HepG2 (cell line): Measurements from ENCODE around the gene TOM1L2. TPM values are rescaled to one million over a fixed set of nuclear protein-coding genes. Genes with fewer than 3 reads are reported as not detected.

Experiments used
- ARNT ChIP-seq: fragments of 450-650 bp; IDR thresholded peaks from 2 replicates; pipeline ENCODE4 v1.6.1; 2017
- BHLHE40 ChIP-seq: IDR thresholded peaks from 2 replicates; pipeline ENCODE4 v1.6.1; 2011; ENCODE audit warnings: low read length, improper control_type of control experiment
- FOSL2 ChIP-seq: sonication (generic); formaldehyde crosslinking; IDR thresholded peaks from 2 replicates; pipeline ENCODE4 v1.4.0; 2020; ENCODE audit warnings: missing genetic modification reagents
- GATAD2A ChIP-seq: IDR thresholded peaks from 2 replicates; pipeline ENCODE4 v1.6.1; 2016
- HCFC1 ChIP-seq: fragments of 150-350 bp; IDR thresholded peaks from 2 replicates; pipeline ENCODE4 v1.6.1; 2014; ENCODE audit warnings: low read depth, low read length
- JDP2 ChIP-seq: sonication (generic); formaldehyde crosslinking; IDR thresholded peaks from 2 replicates; pipeline ENCODE4 v1.8.1; 2022; ENCODE audit warnings: missing genetic modification reagents, borderline replicate concordance
- KLF13 ChIP-seq: sonication (generic); formaldehyde crosslinking; IDR thresholded peaks from 2 replicates; pipeline ENCODE4 v1.4.0; 2020; ENCODE audit warnings: mild to moderate bottlenecking, missing genetic modification reagents
- KLF9 ChIP-seq: IDR thresholded peaks from 2 replicates; pipeline ENCODE4 v1.6.1; 2016; ENCODE audit warnings: low read depth
- MAFG ChIP-seq: sonication (generic); formaldehyde crosslinking; IDR thresholded peaks from 2 replicates; pipeline ENCODE4 v1.5.1; 2020; ENCODE audit warnings: mild to moderate bottlenecking, missing genetic modification reagents
- NFE2L1 ChIP-seq: sonication (generic); formaldehyde crosslinking; IDR thresholded peaks from 2 replicates; pipeline ENCODE4 v1.4.0; 2020; ENCODE audit warnings: missing genetic modification reagents, mild to moderate bottlenecking, borderline replicate concordance
- RFX5 ChIP-seq: IDR thresholded peaks from 2 replicates; pipeline ENCODE4 v1.6.1; 2011; ENCODE audit warnings: low read depth, low read length, improper control_type of control experiment
- SMC3 ChIP-seq: IDR thresholded peaks from 2 replicates; pipeline ENCODE4 v1.6.1; 2011; ENCODE audit warnings: low read length, improper control_type of control experiment
- TBX3 ChIP-seq: fragments of 450-650 bp; IDR thresholded peaks from 2 replicates; pipeline ENCODE4 v1.6.1; 2017; ENCODE audit warnings: antibody characterized with exemption, mild to moderate bottlenecking, inconsistent platforms, borderline replicate concordance
- YY1 ChIP-seq: IDR thresholded peaks from 2 replicates; pipeline ENCODE4 v1.6.1; 2011; ENCODE audit warnings: low read length, low read depth, moderate library complexity, mild to moderate bottlenecking; ENCODE audit not compliant: insufficient read depth, insufficient replicate concordance
- ZIK1 ChIP-seq: sonication (generic); formaldehyde crosslinking; IDR thresholded peaks from 2 replicates; pipeline ENCODE4 v1.5.0; 2020; ENCODE audit warnings: mild to moderate bottlenecking, low read depth, missing genetic modification reagents, borderline replicate concordance
- ZNF256 ChIP-seq: sonication (generic); formaldehyde crosslinking; conservative IDR thresholded peaks from 2 replicates; pipeline ENCODE4 v1.4.0; 2020; ENCODE audit warnings: missing genetic modification reagents
- ZNF530 ChIP-seq: sonication (generic); formaldehyde crosslinking; IDR thresholded peaks from 2 replicates; pipeline ENCODE4 v1.5.0; 2020; ENCODE audit warnings: low read depth, mild to moderate bottlenecking, missing genetic modification reagents
- ZNF879 ChIP-seq: sonication (generic); formaldehyde crosslinking; IDR thresholded peaks from 2 replicates; pipeline ENCODE4 v1.8.1; 2023; ENCODE audit warnings: missing genetic modification reagents
- polyA plus RNA-seq, 8 experiments: library from polyadenylated mRNA; depleted of rRNA in 3 of 8; stranded (reverse) in 7 of 8; unstranded in 1 of 8; fragments of >200 nt; fragmentation: Illumina TruSeq in 4 of 8; extraction: Trizol in 4 of 8; gene quantifications; 2 replicates each; pipeline versions ENCODE4 v1.2.1 to v1.2.3, GENCODE V29; 2011 to 2016; ENCODE audit warnings: low read depth in 4 of 8, missing spikeins in 1 of 8, mixed read lengths in 1 of 8; ENCODE audit not compliant: insufficient read depth in 1 of 8
- total RNA-seq, 5 experiments: library from RNA; depleted of rRNA; stranded (reverse); fragments of >200 nt; fragmentation: Illumina TruSeq; extraction: Trizol; gene quantifications; 2 replicates each; pipeline ENCODE4 v1.2.3, GENCODE V29; 2016; ENCODE audit warnings: low read depth in 1 of 5
- TF ChIP-seq, protein P1 (sequence below): sonication (generic); formaldehyde crosslinking; IDR thresholded peaks from 2 replicates; pipeline ENCODE4 v1.4.0; 2020; ENCODE audit warnings: mild to moderate bottlenecking, missing genetic modification reagents
- TF ChIP-seq, protein P2 (sequence below): sonication (generic); formaldehyde crosslinking; IDR thresholded peaks from 2 replicates; pipeline ENCODE4 v1.8.0; 2022; ENCODE audit warnings: mild to moderate bottlenecking, missing genetic modification reagents, borderline replicate concordance
- TF ChIP-seq, protein P3 (sequence below): sonication (generic); formaldehyde crosslinking; IDR thresholded peaks from 2 replicates; pipeline ENCODE4 v1.4.0; 2020; ENCODE audit warnings: low read depth, mild to moderate bottlenecking, missing genetic modification reagents
- TF ChIP-seq, protein P4 (sequence below): sonication (generic); formaldehyde crosslinking; IDR thresholded peaks from 2 replicates; pipeline ENCODE4 v1.5.0; 2020; ENCODE audit warnings: mild to moderate bottlenecking, missing genetic modification reagents

Gene TOM1L2
- total and polyA plus RNA-seq, 2 of the 13 experiments (the other 11 are each of a cell fraction or from before 2014, with no cell fraction given): 4.7 to 7.4 TPM

DNA sequence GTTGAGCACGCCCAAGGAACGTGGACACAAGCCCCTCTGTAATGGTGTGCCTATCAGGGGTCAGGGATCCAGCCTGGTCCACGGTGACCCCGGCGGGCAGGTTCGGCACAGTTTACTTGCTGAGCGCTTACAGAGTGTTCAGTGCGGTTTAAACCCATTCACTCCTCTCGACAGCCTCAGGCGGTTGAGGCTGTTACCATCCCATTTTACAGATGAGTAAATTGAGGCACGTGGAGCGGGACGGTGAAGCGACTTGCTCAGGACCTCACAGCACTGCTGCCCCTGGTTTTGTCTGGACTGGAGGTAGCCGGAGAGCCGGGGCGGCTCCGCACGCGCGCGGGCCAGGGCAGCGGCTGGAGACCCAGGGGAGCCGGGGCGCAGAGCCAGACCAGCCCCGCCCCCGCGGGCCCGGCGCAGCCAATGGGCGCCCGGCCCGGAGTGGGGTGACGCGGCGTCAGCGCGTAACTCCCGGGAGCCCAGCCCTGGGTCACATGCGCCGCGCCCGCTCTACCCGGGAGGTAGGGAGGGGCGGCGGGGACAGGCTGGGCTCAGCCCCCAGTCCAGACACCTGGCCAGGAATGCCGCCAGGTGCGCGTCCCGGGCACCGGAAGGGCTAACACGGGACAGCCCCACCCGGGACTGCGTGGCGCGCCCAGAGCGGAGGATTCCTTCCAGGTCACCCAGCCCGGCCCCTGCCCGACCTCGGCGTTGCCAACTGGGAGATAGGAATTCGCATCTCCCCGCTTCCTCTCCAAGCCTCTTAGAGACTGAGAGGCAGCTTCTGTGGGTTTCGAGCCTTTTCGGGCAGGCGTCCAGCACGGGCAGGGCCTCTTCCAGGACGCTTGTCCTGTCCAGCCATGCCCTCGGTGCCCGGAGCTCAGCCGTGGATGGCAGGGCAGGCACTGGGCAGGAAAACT, 132.2 kb downstream of the TOM1L2 start (continued):
- TF ChIP-seq, protein P1, sequence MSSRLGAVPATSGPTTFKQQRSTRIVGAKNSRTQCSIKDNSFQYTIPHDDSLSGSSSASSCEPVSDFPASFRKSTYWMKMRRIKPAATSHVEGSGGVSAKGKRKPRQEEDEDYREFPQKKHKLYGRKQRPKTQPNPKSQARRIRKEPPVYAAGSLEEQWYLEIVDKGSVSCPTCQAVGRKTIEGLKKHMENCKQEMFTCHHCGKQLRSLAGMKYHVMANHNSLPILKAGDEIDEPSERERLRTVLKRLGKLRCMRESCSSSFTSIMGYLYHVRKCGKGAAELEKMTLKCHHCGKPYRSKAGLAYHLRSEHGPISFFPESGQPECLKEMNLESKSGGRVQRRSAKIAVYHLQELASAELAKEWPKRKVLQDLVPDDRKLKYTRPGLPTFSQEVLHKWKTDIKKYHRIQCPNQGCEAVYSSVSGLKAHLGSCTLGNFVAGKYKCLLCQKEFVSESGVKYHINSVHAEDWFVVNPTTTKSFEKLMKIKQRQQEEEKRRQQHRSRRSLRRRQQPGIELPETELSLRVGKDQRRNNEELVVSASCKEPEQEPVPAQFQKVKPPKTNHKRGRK: no peak
- TF ChIP-seq NFE2L1 (CRISPR knock-in tag) (no peak), BHLHE40 (peak; percentile 36; the same call in 1 of the 2 replicates), KLF13 (CRISPR knock-in tag) (no peak; the same call in 1 of the 2 replicates), ZNF530 (CRISPR knock-in tag) (0 out of 2 replicates have a peak, but pooled peaks have one; percentile 36), GATAD2A (peak; percentile 52; the same call in 1 of the 2 replicates), TBX3 (no peak), YY1 (peak; percentile 21), ZIK1 (CRISPR knock-in tag) (no peak; the same call in none of the 2 replicates), KLF9 (CRISPR knock-in tag) (0 out of 2 replicates have a peak, but pooled peaks have one; percentile 52), FOSL2 (no peak), HCFC1 (no peak), ZNF256 (CRISPR knock-in tag) (no peak; the same call in none of the 2 replicates), MAFG (CRISPR knock-in tag) (no peak), ARNT (no peak), SMC3 (no peak), JDP2 (CRISPR knock-in tag) (no peak), ZNF879 (no peak), RFX5 (no peak)
- TF ChIP-seq, protein P2, sequence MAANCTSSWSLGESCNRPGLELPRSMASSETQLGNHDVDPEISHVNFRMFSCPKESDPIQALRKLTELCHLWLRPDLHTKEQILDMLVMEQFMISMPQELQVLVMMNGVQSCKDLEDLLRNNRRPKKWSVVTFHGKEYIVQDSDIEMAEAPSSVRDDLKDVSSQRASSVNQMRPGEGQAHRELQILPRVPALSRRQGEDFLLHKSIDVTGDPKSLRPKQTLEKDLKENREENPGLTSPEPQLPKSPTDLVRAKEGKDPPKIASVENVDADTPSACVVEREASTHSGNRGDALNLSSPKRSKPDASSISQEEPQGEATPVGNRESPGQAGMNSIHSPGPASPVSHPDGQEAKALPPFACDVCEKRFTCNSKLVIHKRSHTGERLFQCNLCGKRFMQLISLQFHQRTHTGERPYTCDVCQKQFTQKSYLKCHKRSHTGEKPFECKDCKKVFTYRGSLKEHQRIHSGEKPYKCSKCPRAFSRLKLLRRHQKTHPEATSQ (CRISPR knock-in tag): no peak
- TF ChIP-seq, protein P3, sequence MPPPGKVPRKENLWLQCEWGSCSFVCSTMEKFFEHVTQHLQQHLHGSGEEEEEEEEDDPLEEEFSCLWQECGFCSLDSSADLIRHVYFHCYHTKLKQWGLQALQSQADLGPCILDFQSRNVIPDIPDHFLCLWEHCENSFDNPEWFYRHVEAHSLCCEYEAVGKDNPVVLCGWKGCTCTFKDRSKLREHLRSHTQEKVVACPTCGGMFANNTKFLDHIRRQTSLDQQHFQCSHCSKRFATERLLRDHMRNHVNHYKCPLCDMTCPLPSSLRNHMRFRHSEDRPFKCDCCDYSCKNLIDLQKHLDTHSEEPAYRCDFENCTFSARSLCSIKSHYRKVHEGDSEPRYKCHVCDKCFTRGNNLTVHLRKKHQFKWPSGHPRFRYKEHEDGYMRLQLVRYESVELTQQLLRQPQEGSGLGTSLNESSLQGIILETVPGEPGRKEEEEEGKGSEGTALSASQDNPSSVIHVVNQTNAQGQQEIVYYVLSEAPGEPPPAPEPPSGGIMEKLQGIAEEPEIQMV (CRISPR knock-in tag): no peak
- TF ChIP-seq, protein P4, sequence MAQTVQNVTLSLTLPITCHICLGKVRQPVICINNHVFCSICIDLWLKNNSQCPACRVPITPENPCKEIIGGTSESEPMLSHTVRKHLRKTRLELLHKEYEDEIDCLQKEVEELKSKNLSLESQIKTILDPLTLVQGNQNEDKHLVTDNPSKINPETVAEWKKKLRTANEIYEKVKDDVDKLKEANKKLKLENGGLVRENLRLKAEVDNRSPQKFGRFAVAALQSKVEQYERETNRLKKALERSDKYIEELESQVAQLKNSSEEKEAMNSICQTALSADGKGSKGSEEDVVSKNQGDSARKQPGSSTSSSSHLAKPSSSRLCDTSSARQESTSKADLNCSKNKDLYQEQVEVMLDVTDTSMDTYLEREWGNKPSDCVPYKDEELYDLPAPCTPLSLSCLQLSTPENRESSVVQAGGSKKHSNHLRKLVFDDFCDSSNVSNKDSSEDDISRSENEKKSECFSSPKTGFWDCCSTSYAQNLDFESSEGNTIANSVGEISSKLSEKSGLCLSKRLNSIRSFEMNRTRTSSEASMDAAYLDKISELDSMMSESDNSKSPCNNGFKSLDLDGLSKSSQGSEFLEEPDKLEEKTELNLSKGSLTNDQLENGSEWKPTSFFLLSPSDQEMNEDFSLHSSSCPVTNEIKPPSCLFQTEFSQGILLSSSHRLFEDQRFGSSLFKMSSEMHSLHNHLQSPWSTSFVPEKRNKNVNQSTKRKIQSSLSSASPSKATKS (CRISPR knock-in tag): no peak
